ENCODE measurements around the gene ZBTB37. TPM values are rescaled to one million over a fixed set of nuclear protein-coding genes. Genes with fewer than 3 reads are reported as not detected.

The ZBTB37 gene
- total and polyA plus RNA-seq, 4 donors: 8.5 to 27.9 (median 17.5) TPM

Small RNA genes within 50 kb of the gene (small RNA-seq; reads per million reads assigned to genes)
- gene RNA5SP67 (ENCODE audit: low replicate concordance): not detected

Other genes starting within 250 kb of the ZBTB37 start
- gene TEX50, start 233.0 kb upstream of the ZBTB37 start, total RNA-seq: not detected
- not detected for gene TEX50, start 233.0 kb upstream of the ZBTB37 start, polyA plus RNA-seq (ENCODE audit: insufficient read length in 2 of 2)
- 1 to 10 TPM; 8.8 to 9.7 TPM for gene ANKRD45, start 198.5 kb upstream of the ZBTB37 start, total RNA-seq
- gene ANKRD45, start 198.5 kb upstream of the ZBTB37 start, polyA plus RNA-seq (ENCODE audit: insufficient read length in 2 of 2): 10 to 100 TPM in 1 of 2 donors, 1 to 10 TPM in 1; 9.6 to 15.4 TPM
- gene KLHL20, start 153.4 kb upstream of the ZBTB37 start, total RNA-seq: 10 to 100 TPM; 27.5 to 35.0 TPM
- gene KLHL20, start 153.4 kb upstream of the ZBTB37 start, polyA plus RNA-seq (ENCODE audit: insufficient read length in 2 of 2): 10 to 100 TPM; 22.3 to 28.0 TPM
- gene DARS2, start 43.7 kb upstream of the ZBTB37 start, total RNA-seq: 10 to 100 TPM; 17.1 to 18.5 TPM
- gene DARS2, start 43.7 kb upstream of the ZBTB37 start, polyA plus RNA-seq (ENCODE audit: insufficient read length in 2 of 2): 10 to 100 TPM; 15.9 to 18.3 TPM
- gene CENPL, start 43.5 kb upstream of the ZBTB37 start, total RNA-seq: 10 to 100 TPM; 13.9 to 19.6 TPM
- 1 to 10 TPM; 7.1 to 8.5 TPM for gene CENPL, start 43.5 kb upstream of the ZBTB37 start, polyA plus RNA-seq (ENCODE audit: insufficient read length in 2 of 2)
- 100 to 1,000 TPM; 230 to 417 TPM for gene GAS5, start 391 bp upstream of the ZBTB37 start, total RNA-seq
- gene GAS5, start 391 bp upstream of the ZBTB37 start, polyA plus RNA-seq (ENCODE audit: insufficient read length in 2 of 2): 100 to 1,000 TPM; 295 to 304 TPM
- under 1 TPM; 0.55 to 0.99 TPM for gene SERPINC1, start 48.9 kb downstream of the ZBTB37 start, total RNA-seq
- under 1 TPM in 1 of 2 donors, not detected in 1; 0.18 TPM for gene SERPINC1, start 48.9 kb downstream of the ZBTB37 start, polyA plus RNA-seq (ENCODE audit: insufficient read length in 2 of 2)
- 10 to 100 TPM; 33.2 to 35.6 TPM for gene RC3H1, start 154.0 kb downstream of the ZBTB37 start, total RNA-seq
- 10 to 100 TPM; 10.8 to 13.7 TPM for gene RC3H1, start 154.0 kb downstream of the ZBTB37 start, polyA plus RNA-seq (ENCODE audit: insufficient read length in 2 of 2)